ENCODE data around the gene CFC1.
"Not testable (repeated sequence)": the region's sequence is repeated elsewhere in the genome, so short reads cannot be mapped to it uniquely, and the experiment has no call there.

DNA sequence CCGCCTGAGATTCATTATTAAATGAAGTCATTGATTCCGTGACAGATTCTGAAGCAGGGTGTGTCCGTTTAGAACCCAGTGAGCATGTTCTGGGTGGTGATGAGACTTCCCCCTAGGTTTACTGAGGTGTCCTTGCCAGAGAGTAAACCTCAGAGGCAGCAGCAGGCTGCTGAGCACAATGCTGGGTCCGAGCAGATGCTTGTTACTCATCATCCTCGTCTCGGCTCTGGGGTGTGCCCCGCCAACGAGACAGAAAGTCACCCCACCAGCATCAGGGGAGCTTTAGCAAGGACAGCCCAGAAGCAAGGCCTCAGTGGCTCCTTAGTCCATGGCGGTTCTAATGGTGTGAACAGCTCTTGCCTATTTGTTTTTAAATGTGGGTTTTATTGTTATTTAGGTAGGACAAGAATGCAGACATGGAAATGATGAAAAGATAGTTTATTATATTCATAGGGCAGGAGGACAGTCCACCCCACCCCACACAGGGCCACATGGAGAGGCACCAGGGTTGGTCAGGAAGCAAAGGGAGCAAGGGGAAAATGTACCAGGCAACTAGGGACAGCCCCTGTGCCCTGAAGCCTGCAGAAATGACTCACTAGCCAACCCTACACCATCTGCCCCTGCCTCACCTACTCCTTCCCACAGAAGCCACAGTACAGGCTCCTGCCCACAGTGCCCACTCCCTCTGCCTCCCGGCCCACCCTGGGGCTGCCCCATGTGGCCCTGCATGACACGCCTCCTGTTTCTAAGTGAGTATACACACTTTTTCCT lies 10.5 kb downstream of the CFC1 start:
- TF ChIP-seq POLR2A (IDR thresholded peaks at IDR 0.05; ENCODE audit: low read depth, low read length); TAF1 (IDR thresholded peaks at IDR 0.05; ENCODE audit: borderline replicate concordance, low read depth, low read length); POLR2AphosphoS5 (IDR thresholded peaks at IDR 0.05; ENCODE audit: low read depth, low read length): not testable (repeated sequence)

All from GM12892 (cell line).